HG02885 (cell line): ENCODE measurements around the gene ARHGEF1.

Source experiments
- ATAC-seq: cut with Tn5 transposase; IDR thresholded peaks from one replicate; pipeline ENCODE4 v1.9.1; 2021; ENCODE audit warnings: mild to moderate bottlenecking; ENCODE audit not compliant: unreplicated experiment, poor library complexity

The ARHGEF1 gene

GRCh38 chr19:41940731-41941409 is 57.9 kb downstream of the ARHGEF1 start:
- ATAC-seq: no peak

GRCh38 chr19:41941410-41942202 is 58.6 kb downstream of the ARHGEF1 start:
- no peak for ATAC-seq

DNA sequence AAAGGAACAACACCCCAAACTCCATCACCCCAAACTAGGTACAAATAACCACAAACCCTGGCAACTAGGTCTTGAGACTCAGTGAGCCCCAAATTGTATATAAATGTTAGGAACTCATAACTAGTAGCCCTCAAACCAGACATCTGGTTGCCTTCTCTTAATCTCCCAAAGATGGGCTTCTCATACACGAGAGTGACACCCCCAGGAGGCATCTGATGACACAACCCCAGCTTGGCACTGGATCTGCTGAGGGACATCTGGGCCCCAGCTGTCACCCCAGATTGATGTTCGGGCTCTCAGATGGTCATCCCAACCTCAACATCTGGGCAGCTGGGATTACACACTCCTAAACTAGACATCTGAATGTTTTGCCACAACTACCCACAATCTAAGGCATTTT is 61.4 kb downstream of the ARHGEF1 start:
- no peak for ATAC-seq

GRCh38 chr19:41945135-41945766 is 62.3 kb downstream of the ARHGEF1 start:
- ATAC-seq: peak; percentile 79

DNA sequence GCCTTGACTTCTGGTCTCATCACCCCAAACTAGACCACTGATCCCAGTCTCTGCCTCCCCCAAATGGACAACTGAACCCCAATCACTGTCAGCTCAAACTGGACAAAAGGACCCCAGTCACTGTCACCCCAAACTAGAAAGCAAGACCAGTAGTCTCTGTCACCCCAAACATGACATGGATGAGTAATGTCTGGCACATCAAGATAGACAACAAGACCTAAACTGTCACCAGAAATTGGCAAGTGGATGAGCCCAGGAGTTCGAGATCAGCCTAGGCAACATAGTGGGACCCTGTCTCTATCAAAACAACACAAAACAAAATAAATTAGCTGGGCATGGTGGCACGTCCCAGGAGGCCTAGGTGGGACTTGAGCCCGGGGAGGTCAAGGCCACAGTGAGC is 64.1 kb downstream of the ARHGEF1 start:
- no peak for ATAC-seq

GRCh38 chr19:41951686-41952172 is 68.7 kb downstream of the ARHGEF1 start:
- no peak for ATAC-seq

- ATAC-seq: no peak
Measured at GRCh38 chr19:41955521-41955920, 72.5 kb downstream of the ARHGEF1 start.

DNA sequence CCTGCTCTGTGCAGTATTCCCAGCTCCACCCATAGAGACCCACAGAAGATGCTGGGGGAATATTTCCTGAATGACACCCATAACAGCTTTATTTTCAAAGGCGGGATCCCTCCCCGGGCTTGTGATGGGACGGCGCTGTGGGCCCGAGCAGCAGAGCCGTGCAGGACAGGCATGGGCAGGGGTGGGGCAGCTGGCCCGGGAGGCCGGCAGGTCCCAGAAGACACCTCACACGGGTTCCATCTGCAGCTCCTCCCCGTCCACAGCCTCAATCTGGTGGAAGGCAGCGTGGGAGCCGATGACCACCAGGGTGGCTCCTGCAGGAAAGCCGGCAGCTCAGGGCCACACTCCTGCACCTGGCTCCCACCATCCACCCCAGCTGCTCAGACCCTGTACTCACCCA is 73.6 kb downstream of the ARHGEF1 start:
- ATAC-seq: no peak
